OCI-LY3 (cell line): ENCODE results near the gene DBF4B.

Source experiments
- H2AFZ ChIP-seq: fragments of 200-600, 300-600 bp; shearing (Covaris generic); 2 replicates; pipeline ENCODE4 v1.6.0; 2014; ENCODE audit warnings: antibody characterized with exemption, low read depth, low read length
- H3K27ac ChIP-seq: fragments of 200-600, 300-600 bp; sonication (generic); 2 replicates; pipeline ENCODE4 v1.5.1; 2014; ENCODE audit warnings: mild to moderate bottlenecking, low read length, moderate library complexity, mixed read lengths
- H3K27me3 ChIP-seq: fragments of 200-600, 300-600 bp; sonication (generic); 2 replicates; pipeline ENCODE4 v1.6.1; 2014; ENCODE audit warnings: low read depth, low read length, mixed read lengths
- H3K36me3 ChIP-seq: fragments of 200-600, 300-600 bp; sonication (generic); replicated peaks from 2 replicates; pipeline ENCODE3; 2014; ENCODE audit warnings: low read depth, low read length, mixed read lengths
- H3K4me1 ChIP-seq: fragments of 300-600, 200-600 bp; sonication (generic); 2 replicates; pipeline ENCODE4 v1.6.1; 2014; ENCODE audit warnings: low read length, mixed read lengths
- H3K4me2 ChIP-seq: fragments of 200-600, 300-600 bp; sonication (generic); 2 replicates; pipeline ENCODE4 v1.6.1; 2014; ENCODE audit warnings: low read length, mixed read lengths
- H3K4me3 ChIP-seq: fragments of 300-600, 200-600 bp; sonication (generic); 2 replicates; pipeline ENCODE4 v1.5.1; 2014; ENCODE audit warnings: antibody characterized with exemption, mild to moderate bottlenecking, low read length, moderate library complexity
- H3K79me2 ChIP-seq: fragments of 300-600, 200-600 bp; shearing (Covaris generic); 2 replicates; pipeline ENCODE4 v1.6.1; 2014; ENCODE audit warnings: mild to moderate bottlenecking, low read length, mixed read lengths
- H3K9ac ChIP-seq: fragments of 300-600, 200-600 bp; shearing (Covaris generic); 2 replicates; pipeline ENCODE4 v1.6.0; 2014; ENCODE audit warnings: mild to moderate bottlenecking, low read length, moderate library complexity
- H3K9me3 ChIP-seq: fragments of 200-600, 300-600 bp; shearing (Covaris generic); 2 replicates; pipeline ENCODE4 v1.6.1; 2014; ENCODE audit warnings: low read length, mixed read lengths; ENCODE audit not compliant: insufficient read depth
- H4K20me1 ChIP-seq: fragments of 200-600, 300-600 bp; sonication (generic); 2 replicates; pipeline ENCODE4 v1.6.1; 2016; ENCODE audit warnings: low read length, mixed read lengths; ENCODE audit not compliant: insufficient read depth
- EZH2phosphoT487 ChIP-seq: fragments of 200-600 bp; shearing (Covaris generic); IDR thresholded peaks from 2 replicates; pipeline ENCODE4 v1.6.1; 2018; ENCODE audit warnings: antibody characterized with exemption, mixed run types, low read depth
- TF ChIP-seq, protein P1 (sequence below): fragments of 200-600, 300-600 bp; sonication (generic); IDR thresholded peaks from 2 replicates; pipeline ENCODE4 v1.5.1; 2014; ENCODE audit warnings: antibody characterized with exemption, low read length, low read depth

DBF4B gene

DNA sequence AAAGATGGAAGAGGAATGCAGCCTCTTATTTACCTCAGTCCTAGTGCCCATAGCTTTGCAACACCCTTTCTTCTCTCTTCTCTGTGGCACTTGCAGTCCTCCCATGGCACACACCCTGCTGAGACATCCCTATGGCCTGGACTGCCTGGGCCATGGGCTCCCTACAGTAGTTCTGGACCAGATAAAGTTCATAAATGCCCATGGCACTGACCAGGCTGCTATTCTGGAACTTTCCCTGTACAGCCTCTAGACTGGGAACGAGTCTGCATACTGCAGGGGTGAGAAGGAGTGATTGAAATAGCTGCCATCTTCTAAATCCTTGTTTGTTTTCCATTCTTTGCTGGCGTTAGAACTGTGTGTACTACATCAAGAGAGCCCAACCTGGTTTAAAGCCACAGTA lies 25.8 kb downstream of the DBF4B start:
- no peaks in the 10 kb centered on the region for H3K9me3 ChIP-seq
- H3K36me3 ChIP-seq: peaks cover 23% of the 10 kb centered on the region
- no peak overlapping the region for H3K4me2 ChIP-seq
- no peaks in the 10 kb centered on the region for H3K27me3 ChIP-seq
- H3K27ac ChIP-seq: no peak overlapping the region
- no peak overlapping the region for H3K9ac ChIP-seq
- no peaks in the 10 kb centered on the region for H3K79me2 ChIP-seq
- H3K4me1 ChIP-seq: peaks cover 27% of the 10 kb centered on the region
- TF ChIP-seq, protein P1, sequence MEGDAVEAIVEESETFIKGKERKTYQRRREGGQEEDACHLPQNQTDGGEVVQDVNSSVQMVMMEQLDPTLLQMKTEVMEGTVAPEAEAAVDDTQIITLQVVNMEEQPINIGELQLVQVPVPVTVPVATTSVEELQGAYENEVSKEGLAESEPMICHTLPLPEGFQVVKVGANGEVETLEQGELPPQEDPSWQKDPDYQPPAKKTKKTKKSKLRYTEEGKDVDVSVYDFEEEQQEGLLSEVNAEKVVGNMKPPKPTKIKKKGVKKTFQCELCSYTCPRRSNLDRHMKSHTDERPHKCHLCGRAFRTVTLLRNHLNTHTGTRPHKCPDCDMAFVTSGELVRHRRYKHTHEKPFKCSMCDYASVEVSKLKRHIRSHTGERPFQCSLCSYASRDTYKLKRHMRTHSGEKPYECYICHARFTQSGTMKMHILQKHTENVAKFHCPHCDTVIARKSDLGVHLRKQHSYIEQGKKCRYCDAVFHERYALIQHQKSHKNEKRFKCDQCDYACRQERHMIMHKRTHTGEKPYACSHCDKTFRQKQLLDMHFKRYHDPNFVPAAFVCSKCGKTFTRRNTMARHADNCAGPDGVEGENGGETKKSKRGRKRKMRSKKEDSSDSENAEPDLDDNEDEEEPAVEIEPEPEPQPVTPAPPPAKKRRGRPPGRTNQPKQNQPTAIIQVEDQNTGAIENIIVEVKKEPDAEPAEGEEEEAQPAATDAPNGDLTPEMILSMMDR: no peak
- no peak for TF ChIP-seq EZH2phosphoT487
- H3K4me3 ChIP-seq: no peak overlapping the region
- no peak overlapping the region for H2AFZ ChIP-seq
- no peaks in the 10 kb centered on the region for H4K20me1 ChIP-seq

DNA sequence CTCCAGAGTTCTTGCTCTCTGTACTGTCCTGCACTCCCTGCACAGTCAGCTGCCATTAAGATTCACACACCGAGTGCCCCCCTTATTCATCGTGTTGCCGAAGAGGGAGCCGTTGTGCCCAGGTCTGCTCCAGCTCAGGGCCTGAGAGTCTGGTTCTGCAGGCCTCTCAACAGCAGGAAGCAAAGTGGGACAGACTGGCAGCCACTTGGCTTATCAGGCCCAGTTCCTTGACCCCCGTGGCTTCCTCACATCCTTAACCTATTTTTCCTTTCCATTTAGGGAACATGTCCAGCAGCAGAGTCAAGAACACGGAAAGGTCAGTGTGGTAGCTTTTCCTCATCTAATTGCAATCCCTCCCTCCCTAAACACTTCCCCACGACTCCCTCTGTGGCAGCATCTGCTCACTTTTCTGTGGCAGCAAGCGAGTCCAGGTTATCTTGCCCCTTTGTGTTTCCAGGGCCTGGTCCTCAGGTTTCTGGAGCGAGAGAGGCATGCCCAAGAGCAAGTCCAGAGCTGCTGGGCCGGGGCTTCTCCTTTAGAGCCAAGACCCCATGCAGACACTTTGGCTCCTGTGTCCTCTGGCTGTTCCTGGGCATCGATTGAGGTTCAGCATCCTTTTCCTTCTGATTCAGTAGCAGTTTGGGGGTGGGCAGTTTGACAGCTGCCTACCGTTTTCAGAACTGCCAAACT lies 28.2 kb downstream of the DBF4B start:
- H3K4me3 ChIP-seq: no peak overlapping the region
- no peak overlapping the region for H3K9ac ChIP-seq
- H3K36me3 ChIP-seq: peaks cover 26% of the 10 kb centered on the region
- no peaks in the 10 kb centered on the region for H3K27me3 ChIP-seq
- H3K27ac ChIP-seq: peak overlapping the region; percentile 96
- no peaks in the 10 kb centered on the region for H3K79me2 ChIP-seq
- no peak overlapping the region for H2AFZ ChIP-seq
- no peak for TF ChIP-seq EZH2phosphoT487
- TF ChIP-seq, protein P1: no peak
- H3K9me3 ChIP-seq: no peaks in the 10 kb centered on the region
- no peaks in the 10 kb centered on the region for H4K20me1 ChIP-seq
- H3K4me1 ChIP-seq: peaks cover 35% of the 10 kb centered on the region
- no peak overlapping the region for H3K4me2 ChIP-seq

GRCh38 chr17:44738214-44738906 lies 29.9 kb downstream of the DBF4B start:
- H3K4me3 ChIP-seq: peak overlapping the region; percentile 46
- H3K9ac ChIP-seq: peak overlapping the region; percentile 61
- H3K4me1 ChIP-seq: peaks cover 35% of the 10 kb centered on the region
- peak overlapping the region; percentile 72 for H3K4me2 ChIP-seq
- peaks cover 21% of the 10 kb centered on the region for H3K36me3 ChIP-seq
- H4K20me1 ChIP-seq: no peaks in the 10 kb centered on the region
- H3K79me2 ChIP-seq: no peaks in the 10 kb centered on the region
- no peaks in the 10 kb centered on the region for H3K9me3 ChIP-seq
- no peak overlapping the region for H2AFZ ChIP-seq
- TF ChIP-seq, protein P1: no peak
- TF ChIP-seq EZH2phosphoT487: no peak
- H3K27me3 ChIP-seq: no peaks in the 10 kb centered on the region
- H3K27ac ChIP-seq: peak overlapping the region; percentile 96

DNA sequence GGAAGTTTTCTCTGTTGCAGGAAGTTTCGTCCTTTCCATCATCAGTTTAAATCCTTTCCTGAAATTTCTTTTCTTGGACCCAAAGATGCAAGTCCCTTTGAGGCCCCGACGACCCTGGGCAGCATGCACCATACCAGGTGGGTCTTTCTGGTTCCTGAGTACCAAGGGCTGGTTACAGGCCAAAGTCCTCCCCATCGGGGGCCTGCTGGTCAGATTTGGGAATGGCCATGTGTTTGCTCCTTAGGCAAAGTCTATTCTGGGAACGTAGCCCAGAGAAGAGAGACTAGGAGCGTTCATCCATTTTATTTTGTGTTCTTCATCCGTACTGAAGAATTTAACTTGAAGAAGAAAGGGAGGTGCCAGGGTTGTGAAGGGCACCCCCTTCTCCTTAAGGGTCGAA lies 32.9 kb downstream of the DBF4B start:
- Histone ChIP-seq H3K79me2 (no peaks in the 10 kb centered on the region), H3K27me3 (no peaks in the 10 kb centered on the region), H3K9ac (no peak overlapping the region), H3K36me3 (peaks cover 20% of the 10 kb centered on the region), H3K27ac (no peak overlapping the region), H3K4me2 (no peak overlapping the region), H2AFZ (no peak overlapping the region), H4K20me1 (no peaks in the 10 kb centered on the region), H3K9me3 (no peaks in the 10 kb centered on the region), H3K4me3 (no peak overlapping the region), H3K4me1 (peaks cover 38% of the 10 kb centered on the region)
- TF ChIP-seq, protein P1: no peak
- no peak for TF ChIP-seq EZH2phosphoT487
